BE2C (cell line): ENCODE measurements around the gene NATD1.

Experiments
- DNase-seq: peaks from one replicate; pipeline ENCODE4 v3.0.0-alpha.2; 2020
- H3K27me3 ChIP-seq: fragments of 250-450 bp; sonication (Bioruptor Pico); 2 replicates; pipeline ENCODE4 v1.5.1; 2020; ENCODE audit warnings: mild to moderate bottlenecking
- H3K36me3 ChIP-seq: fragments of 250-450 bp; sonication (Bioruptor Pico); 2 replicates; pipeline ENCODE4 v1.5.1; 2020; ENCODE audit warnings: mild to moderate bottlenecking
- H3K4me1 ChIP-seq: fragments of 250-450 bp; sonication (Bioruptor Pico); 2 replicates; pipeline ENCODE4 v1.5.1; 2020
- H3K4me3 ChIP-seq: 2 replicates; pipeline ENCODE4 v1.5.1; 2011; ENCODE audit warnings: low read depth, low read length
- H3K9me3 ChIP-seq: fragments of 250-450 bp; sonication (Bioruptor Pico); 2 replicates; pipeline ENCODE4 v1.5.1; 2020
- TF ChIP-seq, protein P1 (sequence below): IDR thresholded peaks from 2 replicates; pipeline ENCODE4 v1.5.1; 2012; ENCODE audit warnings: mild to moderate bottlenecking, low read depth, low read length

The NATD1 gene

GRCh38 chr17:21201874-21202273, 51.3 kb downstream of the NATD1 start:
- TF ChIP-seq, protein P1, sequence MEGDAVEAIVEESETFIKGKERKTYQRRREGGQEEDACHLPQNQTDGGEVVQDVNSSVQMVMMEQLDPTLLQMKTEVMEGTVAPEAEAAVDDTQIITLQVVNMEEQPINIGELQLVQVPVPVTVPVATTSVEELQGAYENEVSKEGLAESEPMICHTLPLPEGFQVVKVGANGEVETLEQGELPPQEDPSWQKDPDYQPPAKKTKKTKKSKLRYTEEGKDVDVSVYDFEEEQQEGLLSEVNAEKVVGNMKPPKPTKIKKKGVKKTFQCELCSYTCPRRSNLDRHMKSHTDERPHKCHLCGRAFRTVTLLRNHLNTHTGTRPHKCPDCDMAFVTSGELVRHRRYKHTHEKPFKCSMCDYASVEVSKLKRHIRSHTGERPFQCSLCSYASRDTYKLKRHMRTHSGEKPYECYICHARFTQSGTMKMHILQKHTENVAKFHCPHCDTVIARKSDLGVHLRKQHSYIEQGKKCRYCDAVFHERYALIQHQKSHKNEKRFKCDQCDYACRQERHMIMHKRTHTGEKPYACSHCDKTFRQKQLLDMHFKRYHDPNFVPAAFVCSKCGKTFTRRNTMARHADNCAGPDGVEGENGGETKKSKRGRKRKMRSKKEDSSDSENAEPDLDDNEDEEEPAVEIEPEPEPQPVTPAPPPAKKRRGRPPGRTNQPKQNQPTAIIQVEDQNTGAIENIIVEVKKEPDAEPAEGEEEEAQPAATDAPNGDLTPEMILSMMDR = no peak
- no peaks in the 10 kb centered on the region for H3K9me3 ChIP-seq
- no peak for DNase-seq
- no peaks in the 10 kb centered on the region for H3K27me3 ChIP-seq
- H3K4me1 ChIP-seq = peaks cover 6% of the 10 kb centered on the region; the same call in 1 of the 2 replicates
- H3K36me3 ChIP-seq = peaks cover 6% of the 10 kb centered on the region; the same call in 1 of the 2 replicates
- no peak overlapping the region for H3K4me3 ChIP-seq

GRCh38 chr17:21201298-21201595, 52.0 kb downstream of the NATD1 start:
- Histone ChIP-seq H3K36me3 (peaks cover 6% of the 10 kb centered on the region; the same call in 1 of the 2 replicates), H3K4me3 (no peak overlapping the region), H3K4me1 (peaks cover 6% of the 10 kb centered on the region; the same call in 1 of the 2 replicates), H3K27me3 (no peaks in the 10 kb centered on the region), H3K9me3 (no peaks in the 10 kb centered on the region)
- TF ChIP-seq, protein P1 = no peak
- DNase-seq = peak; percentile 61

GRCh38 chr17:21200590-21201297, 52.5 kb downstream of the NATD1 start:
- no peak for DNase-seq
- H3K27me3 ChIP-seq = no peaks in the 10 kb centered on the region
- TF ChIP-seq, protein P1 = no peak
- no peak overlapping the region for H3K4me3 ChIP-seq
- peaks cover 6% of the 10 kb centered on the region; the same call in 1 of the 2 replicates for H3K4me1 ChIP-seq
- H3K9me3 ChIP-seq = no peaks in the 10 kb centered on the region
- peaks cover 6% of the 10 kb centered on the region; the same call in 1 of the 2 replicates for H3K36me3 ChIP-seq

GRCh38 chr17:21199856-21200255, 53.4 kb downstream of the NATD1 start:
- Histone ChIP-seq H3K4me3 (no peak overlapping the region), H3K27me3 (no peaks in the 10 kb centered on the region), H3K4me1 (peaks cover 9% of the 10 kb centered on the region), H3K36me3 (peaks cover 6% of the 10 kb centered on the region; the same call in 1 of the 2 replicates), H3K9me3 (no peaks in the 10 kb centered on the region)
- no peak for DNase-seq
- TF ChIP-seq, protein P1 = no peak

DNA sequence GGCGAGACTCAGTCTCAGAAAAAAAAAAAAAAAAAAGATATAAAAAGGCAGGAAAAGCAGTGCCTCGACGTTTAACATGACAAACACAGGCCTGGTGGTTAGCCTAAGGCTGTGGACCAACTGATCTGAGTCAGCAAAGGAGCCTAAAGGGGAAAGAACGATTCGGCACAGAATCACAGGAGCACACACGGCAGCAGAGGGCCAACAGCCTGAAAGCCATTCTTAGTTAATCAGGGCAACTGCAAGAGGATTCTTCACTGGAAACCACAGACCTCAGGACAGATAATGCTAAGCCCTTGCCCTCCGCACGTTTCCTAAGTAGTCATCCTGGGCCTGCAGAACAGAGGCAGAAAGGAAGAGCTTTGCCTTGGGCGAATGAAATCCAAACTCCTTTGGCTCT, 53.9 kb downstream of the NATD1 start:
- H3K4me1 ChIP-seq = peaks cover 11% of the 10 kb centered on the region
- H3K9me3 ChIP-seq = no peaks in the 10 kb centered on the region
- peaks cover 6% of the 10 kb centered on the region; the same call in 1 of the 2 replicates for H3K36me3 ChIP-seq
- no peaks in the 10 kb centered on the region for H3K27me3 ChIP-seq
- TF ChIP-seq, protein P1 = no peak
- no peak for DNase-seq
- H3K4me3 ChIP-seq = no peak overlapping the region

GRCh38 chr17:21198411-21198810, 54.8 kb downstream of the NATD1 start:
- TF ChIP-seq, protein P1 = no peak
- no peak for DNase-seq
- no peaks in the 10 kb centered on the region for H3K9me3 ChIP-seq
- H3K27me3 ChIP-seq = no peaks in the 10 kb centered on the region
- peaks cover 19% of the 10 kb centered on the region for H3K4me1 ChIP-seq
- no peak overlapping the region for H3K4me3 ChIP-seq
- peaks cover 6% of the 10 kb centered on the region; the same call in 1 of the 2 replicates for H3K36me3 ChIP-seq
